Measurements from ENCODE around the gene CTIF.

DNA sequence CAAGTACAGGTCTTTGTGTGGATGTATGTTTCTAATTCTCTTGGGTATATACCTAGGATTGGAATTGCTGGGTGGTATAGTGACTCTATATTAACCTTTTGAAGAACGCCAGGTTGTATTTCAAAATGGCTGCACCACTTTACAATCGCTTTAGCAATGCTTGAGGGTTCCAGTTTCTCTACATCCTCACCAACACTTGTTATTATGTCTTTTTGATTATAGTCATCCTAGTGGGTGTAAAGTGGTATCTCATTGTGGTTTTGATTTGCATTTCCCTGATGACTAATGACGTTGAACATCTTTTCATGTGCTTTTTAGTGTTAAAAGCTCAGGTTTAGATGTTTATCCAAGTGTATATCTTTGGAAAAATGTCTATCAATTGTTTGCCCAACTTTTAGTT, 39.5 kb downstream of the CTIF start:
- TF ChIP-seq, protein P1, sequence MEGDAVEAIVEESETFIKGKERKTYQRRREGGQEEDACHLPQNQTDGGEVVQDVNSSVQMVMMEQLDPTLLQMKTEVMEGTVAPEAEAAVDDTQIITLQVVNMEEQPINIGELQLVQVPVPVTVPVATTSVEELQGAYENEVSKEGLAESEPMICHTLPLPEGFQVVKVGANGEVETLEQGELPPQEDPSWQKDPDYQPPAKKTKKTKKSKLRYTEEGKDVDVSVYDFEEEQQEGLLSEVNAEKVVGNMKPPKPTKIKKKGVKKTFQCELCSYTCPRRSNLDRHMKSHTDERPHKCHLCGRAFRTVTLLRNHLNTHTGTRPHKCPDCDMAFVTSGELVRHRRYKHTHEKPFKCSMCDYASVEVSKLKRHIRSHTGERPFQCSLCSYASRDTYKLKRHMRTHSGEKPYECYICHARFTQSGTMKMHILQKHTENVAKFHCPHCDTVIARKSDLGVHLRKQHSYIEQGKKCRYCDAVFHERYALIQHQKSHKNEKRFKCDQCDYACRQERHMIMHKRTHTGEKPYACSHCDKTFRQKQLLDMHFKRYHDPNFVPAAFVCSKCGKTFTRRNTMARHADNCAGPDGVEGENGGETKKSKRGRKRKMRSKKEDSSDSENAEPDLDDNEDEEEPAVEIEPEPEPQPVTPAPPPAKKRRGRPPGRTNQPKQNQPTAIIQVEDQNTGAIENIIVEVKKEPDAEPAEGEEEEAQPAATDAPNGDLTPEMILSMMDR (IDR thresholded peaks at IDR 0.05; ENCODE audit: low read length): no peak
- no peak for TF ChIP-seq EZH2 (optimal IDR thresholded peaks at IDR 0.05; ENCODE audit: low read depth, low read length)
- TF ChIP-seq EZH2phosphoT487 (IDR thresholded peaks at IDR 0.05; ENCODE audit: low read length): no peak

Measured in MM.1S (cell line).